Loucy (cell line): ENCODE data around the gene RNF113B.

Experiments used
- CTCF ChIP-seq: fragments of 200-600 bp; sonication (generic); conservative IDR thresholded peaks from 2 replicates; pipeline ENCODE4 v1.5.1; 2014; ENCODE audit warnings: mild to moderate bottlenecking, antibody characterized with exemption, low read length
- EZH2phosphoT487 ChIP-seq: fragments of 200-600 bp; IDR thresholded peaks from 2 replicates; pipeline ENCODE4 v1.6.1; 2018; ENCODE audit warnings: antibody characterized with exemption, mild to moderate bottlenecking, moderate library complexity, borderline replicate concordance

- TF ChIP-seq CTCF, result no peak
- TF ChIP-seq EZH2phosphoT487, result no peak
Measured at GRCh38 chr13:98203646-98204326, 26.7 kb upstream of the RNF113B start.
